H1 (cell line): Measurements from ENCODE around the gene PSAP. TPM values are rescaled to one million over a fixed set of nuclear protein-coding genes. Genes with fewer than 3 reads are reported as not detected.

ENCODE experiments used
- CTCF ChIA-PET: fragments of 300-600 bp; sonication (Branson Sonifier 250); formaldehyde crosslinking; loops from one replicate; lab custom pipeline; 2021; ENCODE audit not compliant: partially characterized antibody; lab: Charles Lee
- POLR2A ChIA-PET: fragments of 300-600 bp; sonication (Branson Sonifier 250); formaldehyde crosslinking; loops from one replicate; lab custom pipeline; 2021; ENCODE audit warnings: inconsistent platforms; ENCODE audit not compliant: partially characterized antibody; lab: Charles Lee
- DNase-seq, 2 experiments: peaks; one replicate each; pipeline versions ENCODE4 v3.0.0 to v3.0.0-alpha.2; 2010 to 2022; ENCODE audit warnings: low spot score in 2 of 2, low read depth in 1 of 2, mixed read lengths in 1 of 2
- FAIRE-seq: peaks from 2 replicates; lab custom pipeline; 2011; peaks lifted over from hg19 to GRCh38; lab: Jason Lieb, UNC
- H2AFZ ChIP-seq: 2 replicates; pipeline ENCODE4 v1.8.1; 2012; ENCODE audit warnings: low read length, inconsistent platforms
- H2AK5ac ChIP-seq: 2 replicates; pipeline ENCODE4 v1.6.1; 2013; ENCODE audit warnings: low read depth, low read length
- H2BK120ac ChIP-seq: replicated peaks from 2 replicates; pipeline ENCODE3; 2013; ENCODE audit warnings: low read depth, low read length, inconsistent platforms
- H2BK12ac ChIP-seq: 2 replicates; pipeline ENCODE4 v1.6.1; 2013; ENCODE audit warnings: low read depth, low read length
- H2BK15ac ChIP-seq: 2 replicates; pipeline ENCODE4 v1.6.1; 2013; ENCODE audit warnings: low read length
- H2BK20ac ChIP-seq: 2 replicates; pipeline ENCODE4 v1.6.1; 2013; ENCODE audit warnings: low read length
- H2BK5ac ChIP-seq: 2 replicates; pipeline ENCODE4 v1.6.1; 2013; ENCODE audit warnings: low read depth, low read length
- H3K14ac ChIP-seq: 2 replicates; pipeline ENCODE4 v1.6.1; 2013; ENCODE audit warnings: inconsistent platforms; ENCODE audit not compliant: insufficient read length
- H3K18ac ChIP-seq: 2 replicates; pipeline ENCODE4 v1.6.1; 2013; ENCODE audit warnings: low read length; ENCODE audit errors: extremely low read depth
- H3K23ac ChIP-seq: 2 replicates; pipeline ENCODE4 v1.6.1; 2013; ENCODE audit warnings: inconsistent platforms; ENCODE audit not compliant: insufficient read length
- H3K23me2 ChIP-seq: 2 replicates; pipeline ENCODE4 v1.6.1; 2013; ENCODE audit warnings: low read depth, low read length
- H3K27ac ChIP-seq: 2 replicates; pipeline ENCODE4 v1.6.1; 2011; ENCODE audit warnings: low read depth, low read length, inconsistent platforms
- H3K27me3 ChIP-seq, 4 experiments: replicated peaks in 1 of 4; 1 replicate in 1 of 4; 2 replicates in 3 of 4; pipeline versions ENCODE4 v1.6.1 to v1.8.1; 2011 to 2013; ENCODE audit warnings: low read length in 3 of 4, mild to moderate bottlenecking in 3 of 4, inconsistent platforms in 2 of 4, mixed read lengths in 2 of 4, moderate library complexity in 1 of 4; ENCODE audit not compliant: control insufficient read depth in 3 of 4, insufficient read depth in 3 of 4; ENCODE audit errors: extremely low read depth in 1 of 4
- H3K36me3 ChIP-seq, 4 experiments: 2 replicates each; pipeline versions ENCODE4 v1.6.1 to v1.8.1; 2011 to 2013; ENCODE audit warnings: mild to moderate bottlenecking in 4 of 4, low read length in 3 of 4, moderate library complexity in 2 of 4, control low read depth in 1 of 4, inconsistent platforms in 1 of 4; ENCODE audit not compliant: insufficient read depth in 4 of 4, control insufficient read depth in 2 of 4
- H3K4ac ChIP-seq: replicated peaks from 2 replicates; pipeline ENCODE3; 2013; ENCODE audit warnings: low read length, low read depth, mixed read lengths, inconsistent platforms; ENCODE audit not compliant: insufficient read length
- H3K4me1 ChIP-seq, 4 experiments: replicated peaks in 1 of 4; 1 replicate in 1 of 4; 2 replicates in 3 of 4; pipeline versions ENCODE4 v1.6.1 to v1.8.1; 2011 to 2013; ENCODE audit warnings: low read length in 3 of 4, inconsistent platforms in 2 of 4, mixed read lengths in 1 of 4; ENCODE audit not compliant: insufficient read depth in 4 of 4, control insufficient read depth in 3 of 4
- H3K4me2 ChIP-seq, 2 experiments: 2 replicates each; pipeline versions ENCODE4 v1.6.1 to v1.8.1; 2011 to 2013; ENCODE audit warnings: low read depth in 2 of 2, low read length in 2 of 2, control low read depth in 1 of 2, inconsistent platforms in 1 of 2, mild to moderate bottlenecking in 1 of 2; ENCODE audit not compliant: insufficient read depth in 1 of 2
- H3K4me3 ChIP-seq, 4 experiments: fragments of 200-600, 300-600 bp in 1 of 4; sonication (generic), shearing (Covaris generic), sonication (Bioruptor Twin) in 1 of 4; 2 replicates each; pipeline versions ENCODE4 v1.5.1 to v1.8.1; 2011 to 2016; ENCODE audit warnings: low read length in 4 of 4, low read depth in 3 of 4, control low read depth in 2 of 4, inconsistent platforms in 2 of 4, mild to moderate bottlenecking in 2 of 4, mixed read lengths in 1 of 4, moderate library complexity in 1 of 4; ENCODE audit not compliant: insufficient read depth in 2 of 4; ENCODE audit errors: extremely low read depth in 1 of 4
- H3K56ac ChIP-seq: replicated peaks from 2 replicates; pipeline ENCODE3; 2013; ENCODE audit warnings: low read depth, mild to moderate bottlenecking, mixed read lengths, low read length, inconsistent platforms; ENCODE audit not compliant: insufficient read length
- H3K79me1 ChIP-seq: 2 replicates; pipeline ENCODE4 v1.6.1; 2013; ENCODE audit warnings: low read depth, low read length, control low read depth
- H3K79me2 ChIP-seq, 2 experiments: 2 replicates each; pipeline versions ENCODE4 v1.6.1 to v1.8.1; 2012 to 2013; ENCODE audit warnings: low read length in 2 of 2, mild to moderate bottlenecking in 2 of 2, inconsistent platforms in 1 of 2; ENCODE audit not compliant: insufficient read depth in 2 of 2, control insufficient read depth in 1 of 2
- H3K9ac ChIP-seq, 4 experiments: replicated peaks in 1 of 4; 1 replicate in 1 of 4; 2 replicates in 3 of 4; pipeline versions ENCODE4 v1.6.1 to v1.8.1; 2011 to 2013; ENCODE audit warnings: low read depth in 3 of 4, low read length in 3 of 4, control low read depth in 2 of 4, mild to moderate bottlenecking in 2 of 4, moderate library complexity in 2 of 4, inconsistent platforms in 1 of 4; ENCODE audit errors: extremely low read depth in 1 of 4
- H3K9me3 ChIP-seq, 2 experiments: 2 replicates each; pipeline versions ENCODE4 v1.6.1 to v1.8.1; 2012 to 2013; ENCODE audit warnings: mild to moderate bottlenecking in 2 of 2, moderate library complexity in 2 of 2, control low read depth in 1 of 2, inconsistent platforms in 1 of 2, low read depth in 1 of 2, low read length in 1 of 2, mixed read lengths in 1 of 2; ENCODE audit not compliant: insufficient read depth in 2 of 2
- H4K20me1 ChIP-seq, 2 experiments: replicated peaks in 1 of 2; 2 replicates each; pipeline versions ENCODE3 to v1.8.1; 2011 to 2013; ENCODE audit warnings: inconsistent platforms in 2 of 2, low read length in 2 of 2, mild to moderate bottlenecking in 1 of 2; ENCODE audit not compliant: insufficient read depth in 2 of 2, control insufficient read depth in 1 of 2
- H4K5ac ChIP-seq: 2 replicates; pipeline ENCODE4 v1.6.1; 2013; ENCODE audit warnings: low read length, low read depth, mixed read lengths, inconsistent platforms; ENCODE audit not compliant: insufficient read length
- H4K8ac ChIP-seq: 2 replicates; pipeline ENCODE4 v1.8.0; 2013; ENCODE audit warnings: mild to moderate bottlenecking, moderate library complexity, low read length, inconsistent platforms; ENCODE audit not compliant: insufficient read depth; ENCODE audit errors: extremely low read depth
- H4K91ac ChIP-seq: replicated peaks from 2 replicates; pipeline ENCODE3; 2013; ENCODE audit warnings: low read length, mixed read lengths, inconsistent platforms; ENCODE audit not compliant: insufficient read length
- ASH2L ChIP-seq: fragments of 200-600, 300-600 bp; sonication (generic); IDR thresholded peaks from one replicate; pipeline ENCODE4 v1.7.1; 2017; ENCODE audit warnings: low read length
- CBX5 ChIP-seq: fragments of 300-800, 300-1000 bp; sonication (generic); IDR thresholded peaks from 2 replicates; pipeline ENCODE4 v1.7.1; 2016; ENCODE audit warnings: antibody characterized with exemption, low read length, low read depth
- EZH2 ChIP-seq: fragments of 200-600 bp; sonication (generic); IDR thresholded peaks from 2 replicates; pipeline ENCODE4 v1.7.1; 2012; ENCODE audit warnings: low read depth, mild to moderate bottlenecking, moderate library complexity, low read length, inconsistent platforms; ENCODE audit not compliant: severe bottlenecking
- GABPA ChIP-seq: IDR thresholded peaks from 2 replicates; pipeline ENCODE4 v1.6.1; 2011; ENCODE audit warnings: mild to moderate bottlenecking, low read length, moderate library complexity, borderline replicate concordance; ENCODE audit not compliant: insufficient read depth
- KDM1A ChIP-seq: fragments of 200-600, 300-600 bp; sonication (generic); IDR thresholded peaks from 2 replicates; pipeline ENCODE4 v1.7.1; 2016; ENCODE audit warnings: mild to moderate bottlenecking, low read length, borderline replicate concordance
- NANOG ChIP-seq: IDR thresholded peaks from 2 replicates; pipeline ENCODE4 v1.6.1; 2011; ENCODE audit warnings: low read length, low read depth, mild to moderate bottlenecking, inconsistent platforms; ENCODE audit not compliant: insufficient read depth, poor library complexity, severe bottlenecking
- RBBP5 ChIP-seq: IDR thresholded peaks from 2 replicates; pipeline ENCODE4 v1.7.1; 2012; ENCODE audit warnings: low read depth, mild to moderate bottlenecking, inconsistent platforms, low read length, moderate library complexity, borderline replicate concordance
- RNF2 ChIP-seq: fragments of 200-900, 300-1000 bp; sonication (generic); IDR thresholded peaks from 2 replicates; pipeline ENCODE4 v1.7.1; 2016; ENCODE audit warnings: borderline replicate concordance, low read depth, mild to moderate bottlenecking, antibody characterized with exemption, low read length; ENCODE audit not compliant: poor library complexity, severe bottlenecking; ENCODE audit errors: missing control alignments
- SP4 ChIP-seq: IDR thresholded peaks from 2 replicates; pipeline ENCODE4 v1.6.1; 2012; ENCODE audit warnings: low read length, inconsistent platforms
- TCF12 ChIP-seq: IDR thresholded peaks from 2 replicates; pipeline ENCODE4 v1.6.1; 2011; ENCODE audit warnings: low read depth, mild to moderate bottlenecking, low read length
- TEAD4 ChIP-seq: IDR thresholded peaks from 2 replicates; pipeline ENCODE4 v1.6.1; 2012; ENCODE audit warnings: low read depth, low read length, inconsistent platforms, mixed read lengths
- ZNF274 ChIP-seq: IDR thresholded peaks from 2 replicates; pipeline ENCODE4 v1.7.0; 2012; ENCODE audit warnings: low read length, borderline replicate concordance; ENCODE audit errors: extremely low read depth
- WGBS, 2 experiments: shearing (Covaris generic) in 1 of 2; methylation state at CpG; one replicate each; pipeline versions ENCODE4 v1.1.6 to v1.1.7; 2013 to 2015; ENCODE audit warnings: low lambda C conversion rate in 2 of 2, mixed read lengths in 2 of 2, inconsistent platforms in 1 of 2, low coverage in 1 of 2, missing lambda C conversion rate in 1 of 2; ENCODE audit not compliant: insufficient replicate concordance in 2 of 2, insufficient coverage in 1 of 2, insufficient read length in 1 of 2; ENCODE audit errors: extremely low coverage in 1 of 2, missing lambda C conversion rate in 1 of 2; 5-methylcytosine and 5-hydroxymethylcytosine counted together
- polyA plus RNA-seq, 7 experiments: library from polyadenylated mRNA; depleted of rRNA in 3 of 7; stranded (reverse) in 5 of 7; unstranded in 2 of 7; fragments of >200 nt in 5 of 7; fragments of 200-250 nt in 2 of 7; gene quantifications; 1 replicate in 5 of 7; 2 replicates in 1 of 7; 4 replicates in 1 of 7; pipeline versions ENCODE4 v1.2.1 to v1.2.3, GENCODE V29; 2011 to 2013; ENCODE audit warnings: missing spikeins in 2 of 7, mixed read lengths in 2 of 7
- total RNA-seq: library from RNA; stranded (reverse); fragmentation: NEBNext Ultra II Directional; extraction: Animal tissue kit (Norgen Biotek cat#: 25700); gene quantifications from 2 replicates; pipeline ENCODE4 v1.2.1, GENCODE V29; 2021
- TF ChIP-seq, protein P1 (sequence below): IDR thresholded peaks from 2 replicates; pipeline ENCODE4 v1.6.1; 2012; ENCODE audit warnings: inconsistent platforms

The PSAP gene
- total and polyA plus RNA-seq, 2 of the 8 experiments (the other 6 are each of a cell fraction or from before 2014, with no cell fraction given), result 386 to 504 TPM

DNA sequence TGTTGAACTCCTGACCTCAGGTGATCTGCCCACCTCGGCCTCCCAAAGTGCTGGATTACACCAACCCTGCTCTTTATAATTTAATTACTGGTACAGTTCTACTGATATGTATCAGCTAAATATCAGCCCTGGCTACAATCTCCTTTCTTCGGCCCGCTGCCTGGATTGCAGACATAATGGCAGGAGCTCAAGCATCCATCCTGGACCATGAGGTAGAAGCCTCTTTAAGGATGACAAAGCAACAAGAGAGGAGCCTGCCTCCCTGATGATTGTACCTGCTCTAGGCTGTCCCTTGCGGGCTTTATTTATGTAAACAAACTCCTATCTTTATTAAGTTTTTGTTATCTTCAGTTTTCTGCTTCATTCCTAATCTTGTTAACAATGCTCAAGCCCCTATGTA lies 5.6 kb upstream of the PSAP start:
- no peaks in the 10 kb centered on the region for H4K20me1 ChIP-seq
- FAIRE-seq, result no peak
- no peak overlapping the region for H3K27ac ChIP-seq
- no peak overlapping the region for H3K4me2 ChIP-seq
- H2BK5ac ChIP-seq, result no peak overlapping the region
- TF ChIP-seq RNF2 (no peak), CBX5 (no peak), ASH2L (no peak), NANOG (no peak), ZNF274 (no peak), SP4 (no peak), TCF12 (no peak), GABPA (no peak), TEAD4 (no peak), RBBP5 (no peak), EZH2 (no peak), KDM1A (no peak)
- TF ChIP-seq, protein P1, sequence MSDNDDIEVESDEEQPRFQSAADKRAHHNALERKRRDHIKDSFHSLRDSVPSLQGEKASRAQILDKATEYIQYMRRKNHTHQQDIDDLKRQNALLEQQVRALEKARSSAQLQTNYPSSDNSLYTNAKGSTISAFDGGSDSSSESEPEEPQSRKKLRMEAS, result no peak
- TF ChIP-seq, all 59 proteins: peak for 0
- WGBS, 2 experiments, result 88% methylated on average over 4 of the region's 4 CpGs; no CpG with 5 or more reads in 1 of the 2 experiments
- no peak overlapping the region for H2BK20ac ChIP-seq
- H3K9ac ChIP-seq, result no peak overlapping the region
- no peak overlapping the region for H4K8ac ChIP-seq
- no peak for DNase-seq
- CTCF ChIA-PET, result interaction anchor here (0.6 kb wide), 1 partner anchor 9 kb away, joined by 3 read pairs; no protein-coding TSS in a partner anchor
- no peak overlapping the region for H2BK12ac ChIP-seq
- no peaks in the 10 kb centered on the region for H3K79me1 ChIP-seq
- H3K79me2 ChIP-seq, result no peaks in the 10 kb centered on the region
- H2BK15ac ChIP-seq, result no peak overlapping the region
- no peak overlapping the region for H3K23ac ChIP-seq
- H3K4me1 ChIP-seq, result peaks cover 3 to 10% (median 3%) of the 10 kb centered on the region in 4 experiments; a peak in 4 of 7 replicates
- no peak overlapping the region for H3K4ac ChIP-seq
- no peaks in the 10 kb centered on the region for H3K27me3 ChIP-seq
- no peak overlapping the region for H4K5ac ChIP-seq
- no peak overlapping the region for H2AK5ac ChIP-seq
- no peak overlapping the region for H3K4me3 ChIP-seq
- POLR2A ChIA-PET, result no interaction called here
- no peak overlapping the region for H3K14ac ChIP-seq
- no peak overlapping the region for H2AFZ ChIP-seq
- no peaks in the 10 kb centered on the region for H3K9me3 ChIP-seq
- no peak overlapping the region for H2BK120ac ChIP-seq
- H3K18ac ChIP-seq, result no peak overlapping the region
- no peak overlapping the region for H3K56ac ChIP-seq
- no peak overlapping the region for H4K91ac ChIP-seq
- H3K36me3 ChIP-seq, result no peaks in the 10 kb centered on the region
- no peaks in the 10 kb centered on the region; the same call in 1 of the 2 replicates for H3K23me2 ChIP-seq
